ENCODE results near the gene ILDR2.

- TF ChIP-seq GATA2 (IDR thresholded peaks at IDR 0.05; ENCODE audit: insufficient read depth, insufficient read length, low read depth, low read length) = no peak
- TF ChIP-seq MYC (IDR thresholded peaks at IDR 0.05; ENCODE audit: low read depth, low read length) = no peak
- no peak for TF ChIP-seq CTCF (IDR thresholded peaks at IDR 0.05; ENCODE audit: extremely low read depth in 1 of 2, insufficient read depth in 1 of 2, low read depth in 1 of 2, low read length in 2 of 2)
- no peak for TF ChIP-seq FOS (IDR thresholded peaks at IDR 0.05; ENCODE audit: borderline replicate concordance, insufficient read depth, low read length)
- no peak for TF ChIP-seq POLR2A (IDR thresholded peaks at IDR 0.05; ENCODE audit: low read depth, low read length)
- no peak for TF ChIP-seq POLR2AphosphoS5 (IDR thresholded peaks at IDR 0.05; ENCODE audit: insufficient read depth, low read depth, low read length)
- TF ChIP-seq JUN (IDR thresholded peaks at IDR 0.05; ENCODE audit: borderline replicate concordance, insufficient read depth, insufficient read length, low read depth) = no peak
Observed at GRCh38 chr1:166956057-166956850, 19.1 kb downstream of the ILDR2 start.
